ENCODE measurements around the gene PTPRJ.
A peak's percentile ranks its signal among the peaks of the same experiment; 100 is the strongest.

The PTPRJ gene

GRCh38 chr11:48101044-48101733 is 120.8 kb downstream of the PTPRJ start:
- H3K4me1 ChIP-seq (ENCODE audit: insufficient read depth, low read length) = peaks cover 28% of the 10 kb centered on the region
- no peak overlapping the region for H2AFZ ChIP-seq (ENCODE audit: low read depth, low read length)
- no peaks in the 10 kb centered on the region for H3K27me3 ChIP-seq (ENCODE audit: insufficient read depth, low read length)
- no peaks in the 10 kb centered on the region for H3K9me3 ChIP-seq (ENCODE audit: low read length)
- no peak overlapping the region for H3K4me3 ChIP-seq (ENCODE audit: low read length)
- H3K36me3 ChIP-seq (ENCODE audit: insufficient read depth, low read length) = no peaks in the 10 kb centered on the region

- Histone ChIP-seq H3K9me3 (ENCODE audit: low read length) (no peaks in the 10 kb centered on the region), H3K4me1 (ENCODE audit: insufficient read depth, low read length) (peaks cover 27% of the 10 kb centered on the region), H3K27me3 (ENCODE audit: insufficient read depth, low read length) (no peaks in the 10 kb centered on the region), H3K4me3 (ENCODE audit: low read length) (no peak overlapping the region), H2AFZ (ENCODE audit: low read depth, low read length) (no peak overlapping the region), H3K36me3 (ENCODE audit: insufficient read depth, low read length) (no peaks in the 10 kb centered on the region)
Measured at GRCh38 chr11:48101958-48102357, 121.6 kb downstream of the PTPRJ start.

- H3K9me3 ChIP-seq (ENCODE audit: low read length) = no peaks in the 10 kb centered on the region
- peaks cover 29% of the 10 kb centered on the region for H3K4me1 ChIP-seq (ENCODE audit: insufficient read depth, low read length)
- H2AFZ ChIP-seq (ENCODE audit: low read depth, low read length) = no peak overlapping the region
- H3K4me3 ChIP-seq (ENCODE audit: low read length) = no peak overlapping the region
- no peaks in the 10 kb centered on the region for H3K27me3 ChIP-seq (ENCODE audit: insufficient read depth, low read length)
- no peaks in the 10 kb centered on the region for H3K36me3 ChIP-seq (ENCODE audit: insufficient read depth, low read length)
Measured at GRCh38 chr11:48103621-48104567, 123.5 kb downstream of the PTPRJ start.

GRCh38 chr11:48104568-48104924 is 124.2 kb downstream of the PTPRJ start:
- Histone ChIP-seq H3K27me3 (ENCODE audit: insufficient read depth, low read length) (no peaks in the 10 kb centered on the region), H3K4me3 (ENCODE audit: low read length) (no peak overlapping the region), H3K36me3 (ENCODE audit: insufficient read depth, low read length) (no peaks in the 10 kb centered on the region), H3K9me3 (ENCODE audit: low read length) (no peaks in the 10 kb centered on the region), H3K4me1 (ENCODE audit: insufficient read depth, low read length) (peaks cover 31% of the 10 kb centered on the region), H2AFZ (ENCODE audit: low read depth, low read length) (no peak overlapping the region)

- H3K4me1 ChIP-seq (ENCODE audit: insufficient read depth, low read length) = peaks cover 34% of the 10 kb centered on the region
- H2AFZ ChIP-seq (ENCODE audit: low read depth, low read length) = no peak overlapping the region
- H3K9me3 ChIP-seq (ENCODE audit: low read length) = no peaks in the 10 kb centered on the region
- no peaks in the 10 kb centered on the region for H3K27me3 ChIP-seq (ENCODE audit: insufficient read depth, low read length)
- no peaks in the 10 kb centered on the region for H3K36me3 ChIP-seq (ENCODE audit: insufficient read depth, low read length)
- no peak overlapping the region for H3K4me3 ChIP-seq (ENCODE audit: low read length)
Measured at GRCh38 chr11:48105096-48105990, 125.0 kb downstream of the PTPRJ start.

- no peak overlapping the region for H2AFZ ChIP-seq (ENCODE audit: low read depth, low read length)
- no peaks in the 10 kb centered on the region for H3K9me3 ChIP-seq (ENCODE audit: low read length)
- no peak overlapping the region for H3K4me3 ChIP-seq (ENCODE audit: low read length)
- H3K27me3 ChIP-seq (ENCODE audit: insufficient read depth, low read length) = no peaks in the 10 kb centered on the region
- H3K36me3 ChIP-seq (ENCODE audit: insufficient read depth, low read length) = no peaks in the 10 kb centered on the region
- H3K4me1 ChIP-seq (ENCODE audit: insufficient read depth, low read length) = peaks cover 32% of the 10 kb centered on the region
Measured at GRCh38 chr11:48106166-48106565, 125.8 kb downstream of the PTPRJ start.

- H3K4me3 ChIP-seq (ENCODE audit: low read length) = no peak overlapping the region
- H3K9me3 ChIP-seq (ENCODE audit: low read length) = no peaks in the 10 kb centered on the region
- H3K27me3 ChIP-seq (ENCODE audit: insufficient read depth, low read length) = no peaks in the 10 kb centered on the region
- no peak overlapping the region for H2AFZ ChIP-seq (ENCODE audit: low read depth, low read length)
- H3K4me1 ChIP-seq (ENCODE audit: insufficient read depth, low read length) = peaks cover 21% of the 10 kb centered on the region
- no peaks in the 10 kb centered on the region for H3K36me3 ChIP-seq (ENCODE audit: insufficient read depth, low read length)
Measured at GRCh38 chr11:48107188-48107704, 126.9 kb downstream of the PTPRJ start.

GRCh38 chr11:48108231-48109045 is 128.1 kb downstream of the PTPRJ start:
- H3K36me3 ChIP-seq (ENCODE audit: insufficient read depth, low read length) = no peaks in the 10 kb centered on the region
- no peak overlapping the region for H3K4me3 ChIP-seq (ENCODE audit: low read length)
- no peaks in the 10 kb centered on the region for H3K9me3 ChIP-seq (ENCODE audit: low read length)
- H3K27me3 ChIP-seq (ENCODE audit: insufficient read depth, low read length) = no peaks in the 10 kb centered on the region
- no peak overlapping the region for H2AFZ ChIP-seq (ENCODE audit: low read depth, low read length)
- H3K4me1 ChIP-seq (ENCODE audit: insufficient read depth, low read length) = peaks cover 18% of the 10 kb centered on the region

- Histone ChIP-seq H3K36me3 (ENCODE audit: insufficient read depth, low read length) (no peaks in the 10 kb centered on the region), H3K9me3 (ENCODE audit: low read length) (no peaks in the 10 kb centered on the region), H3K4me1 (ENCODE audit: insufficient read depth, low read length) (peaks cover 13% of the 10 kb centered on the region), H2AFZ (ENCODE audit: low read depth, low read length) (peak overlapping the region; percentile 52), H3K27me3 (ENCODE audit: insufficient read depth, low read length) (no peaks in the 10 kb centered on the region), H3K4me3 (ENCODE audit: low read length) (peak overlapping the region; percentile 48)
Measured at GRCh38 chr11:48109046-48109666, 128.8 kb downstream of the PTPRJ start.

- Histone ChIP-seq H3K4me3 (ENCODE audit: low read length) (no peak overlapping the region), H3K36me3 (ENCODE audit: insufficient read depth, low read length) (no peaks in the 10 kb centered on the region), H3K9me3 (ENCODE audit: low read length) (peaks cover 3% of the 10 kb centered on the region), H3K27me3 (ENCODE audit: insufficient read depth, low read length) (no peaks in the 10 kb centered on the region), H2AFZ (ENCODE audit: low read depth, low read length) (no peak overlapping the region), H3K4me1 (ENCODE audit: insufficient read depth, low read length) (peaks cover 7% of the 10 kb centered on the region)
Measured at GRCh38 chr11:48110509-48110766, 130.1 kb downstream of the PTPRJ start.

GRCh38 chr11:48111891-48112290 is 131.5 kb downstream of the PTPRJ start:
- H3K4me3 ChIP-seq (ENCODE audit: low read length) = no peak overlapping the region
- no peaks in the 10 kb centered on the region for H3K36me3 ChIP-seq (ENCODE audit: insufficient read depth, low read length)
- H2AFZ ChIP-seq (ENCODE audit: low read depth, low read length) = no peak overlapping the region
- peaks cover 3% of the 10 kb centered on the region for H3K9me3 ChIP-seq (ENCODE audit: low read length)
- H3K27me3 ChIP-seq (ENCODE audit: insufficient read depth, low read length) = no peaks in the 10 kb centered on the region
- peaks cover 7% of the 10 kb centered on the region for H3K4me1 ChIP-seq (ENCODE audit: insufficient read depth, low read length)

GRCh38 chr11:48114740-48115139 is 134.4 kb downstream of the PTPRJ start:
- H3K9me3 ChIP-seq (ENCODE audit: low read length) = peaks cover 3% of the 10 kb centered on the region
- no peak overlapping the region for H3K4me3 ChIP-seq (ENCODE audit: low read length)
- no peak overlapping the region for H2AFZ ChIP-seq (ENCODE audit: low read depth, low read length)
- H3K36me3 ChIP-seq (ENCODE audit: insufficient read depth, low read length) = no peaks in the 10 kb centered on the region
- H3K27me3 ChIP-seq (ENCODE audit: insufficient read depth, low read length) = no peaks in the 10 kb centered on the region
- peaks cover 1% of the 10 kb centered on the region for H3K4me1 ChIP-seq (ENCODE audit: insufficient read depth, low read length)

Data from neuron (in vitro differentiated cells).